PC-9 (cell line): Measurements from ENCODE around the gene EXOC3L2. TPM values are rescaled to one million over a fixed set of nuclear protein-coding genes. Genes with fewer than 3 reads are reported as not detected.
A peak's percentile ranks its signal among the peaks of the same experiment; 100 is the strongest.

Source experiments
- BruUV-seq: library from RNA; stranded (reverse); fragments of 400-500 nt; replicated peaks from 2 replicates; lab custom pipeline; 2021; lab: Mats Ljungman, UMichigan
- CTCF ChIA-PET: fragments of 300-600 bp; sonication (Branson Sonifier 250); formaldehyde crosslinking; loops from one replicate; lab custom pipeline; 2022; ENCODE audit warnings: antibody characterized with exemption; lab: Charles Lee
- POLR2A ChIA-PET: fragments of 300-600 bp; sonication (Branson Sonifier 250); formaldehyde crosslinking; loops from one replicate; lab custom pipeline; 2022; ENCODE audit warnings: antibody characterized with exemption; ENCODE audit not compliant: unreplicated experiment; lab: Charles Lee
- DNase-seq, 2 experiments: peaks; one replicate each; pipeline versions ENCODE4 v3.0.0 to v3.0.0-alpha.2; 2015 to 2022; ENCODE audit warnings: mixed read lengths in 1 of 2
- H2AFZ ChIP-seq: fragments of 200-600 bp; sonication (generic); 2 replicates; pipeline ENCODE4 v1.8.1; 2017; ENCODE audit warnings: antibody characterized with exemption
- H3F3A ChIP-seq: fragments of 200-600 bp; sonication (generic); 2 replicates; pipeline ENCODE4 v1.8.1; 2017; ENCODE audit warnings: antibody characterized with exemption, mild to moderate bottlenecking, low read depth; ENCODE audit not compliant: insufficient read depth
- H3K27ac ChIP-seq: fragments of 200-600 bp; sonication (generic); 2 replicates; pipeline ENCODE4 v1.6.1; 2016; ENCODE audit warnings: mixed run types
- H3K27me3 ChIP-seq: fragments of 200-600 bp; sonication (generic); 2 replicates; pipeline ENCODE4 v1.6.1; 2016; ENCODE audit warnings: low read depth, mixed run types; ENCODE audit not compliant: insufficient read depth
- H3K36me3 ChIP-seq: fragments of 200-600 bp; sonication (generic); 2 replicates; pipeline ENCODE4 v1.6.1; 2016; ENCODE audit warnings: low read depth, mixed run types
- H3K4me1 ChIP-seq: fragments of 200-600 bp; sonication (generic); replicated peaks from 2 replicates; pipeline ENCODE4 v1.6.1; 2016; ENCODE audit warnings: mixed run types; ENCODE audit not compliant: insufficient read depth
- H3K4me2 ChIP-seq: fragments of 200-600 bp; sonication (generic); 2 replicates; pipeline ENCODE4 v1.6.1; 2017; ENCODE audit warnings: mixed run types
- H3K4me3 ChIP-seq: fragments of 200-600 bp; sonication (generic); 2 replicates; pipeline ENCODE4 v1.6.1; 2016; ENCODE audit warnings: mixed run types
- H3K79me2 ChIP-seq: fragments of 200-600 bp; sonication (generic); 2 replicates; pipeline ENCODE4 v1.6.1; 2017; ENCODE audit warnings: low read depth, mixed run types
- H3K9me2 ChIP-seq: fragments of 200-600 bp; sonication (generic); 2 replicates; pipeline ENCODE4 v1.8.1; 2017; ENCODE audit warnings: mild to moderate bottlenecking; ENCODE audit not compliant: insufficient read depth
- H3K9me3 ChIP-seq: fragments of 200-600 bp; sonication (generic); 2 replicates; pipeline ENCODE4 v1.8.1; 2016; ENCODE audit warnings: low read depth; ENCODE audit not compliant: insufficient read depth
- H4K20me1 ChIP-seq: fragments of 200-600 bp; sonication (generic); 2 replicates; pipeline ENCODE4 v1.8.1; 2017; ENCODE audit not compliant: insufficient read depth
- EZH2 ChIP-seq: fragments of 200-600 bp; sonication (generic); IDR thresholded peaks from 2 replicates; pipeline ENCODE4 v1.8.0; 2017; ENCODE audit warnings: antibody characterized with exemption, low read depth
- intact Hi-C: fragments of 100-400 bp; cut with micrococcal nuclease; formaldehyde crosslinking; loops from one replicate; pipeline ENCODE4 v1.10.0; 2022; ENCODE audit not compliant: unreplicated experiment
- total RNA-seq: library from RNA; stranded (reverse); gene quantifications from 2 replicates; pipeline ENCODE4 v1.2.3, GENCODE V29; 2021
- TF ChIP-seq, protein P1 (sequence below): fragments of 200-600 bp; sonication (generic); conservative IDR thresholded peaks from 2 replicates; pipeline ENCODE4 v1.6.1; 2017; ENCODE audit warnings: mixed run types, antibody characterized with exemption, mild to moderate bottlenecking, moderate library complexity

Gene EXOC3L2
- total RNA-seq, 1 experiment from 2014 or later, result not detected

DNA sequence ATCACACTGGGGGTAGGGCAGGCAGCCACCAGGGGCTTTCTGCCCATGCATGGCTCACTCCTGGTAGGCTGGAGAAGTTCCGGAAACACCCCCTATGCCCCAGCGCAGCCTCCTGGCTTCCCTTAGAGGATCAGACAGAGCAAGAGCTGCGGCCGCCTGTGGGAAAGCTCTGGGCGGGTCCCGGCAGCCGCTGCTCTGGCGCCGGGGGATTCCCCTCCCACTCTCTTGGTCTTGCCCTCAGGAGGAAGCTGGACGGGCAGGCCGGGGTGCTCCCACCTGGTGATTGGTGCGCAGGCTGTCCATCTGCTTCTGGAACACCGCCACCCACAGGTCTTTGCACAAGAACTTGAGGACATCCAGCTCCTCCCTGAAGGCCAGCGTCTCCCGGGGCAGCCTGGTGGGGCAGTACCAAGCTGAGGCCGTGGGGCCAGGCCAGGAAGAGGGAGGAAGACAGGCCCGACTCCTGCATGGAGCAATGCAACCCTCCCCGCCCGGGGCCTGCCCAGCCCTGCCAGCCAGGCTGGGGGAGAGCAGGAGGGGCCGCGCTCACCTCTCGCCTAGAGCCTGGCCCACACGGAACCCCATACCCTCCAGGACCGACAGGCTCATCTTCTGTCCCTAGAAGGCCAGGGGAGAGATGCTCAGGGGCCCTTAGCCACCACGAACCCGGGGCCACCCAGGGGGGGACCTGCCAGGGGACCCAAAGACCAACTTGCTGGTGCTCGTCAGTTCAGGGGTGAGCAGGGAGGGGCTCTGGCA lies 80.5 kb downstream of the EXOC3L2 start:
- POLR2A ChIA-PET, result interaction anchor here (0.6 to 1.1 kb wide), 3 partner anchors 27 to 240 kb away, joined by 3 to 10 read pairs (median 9); partner anchors contain the start of genes CLASRP and PPP1R13L
- intact Hi-C loops, result no loop called here
- DNase-seq, result peak; percentile 82 to 84

GRCh38 chr19:45163751-45164460 lies 81.3 kb downstream of the EXOC3L2 start:
- CTCF ChIA-PET, result interaction anchor here (0.5 kb wide), 2 partner anchors 120 to 226 kb away, joined by 7 to 9 read pairs; no protein-coding TSS in a partner anchor
- POLR2A ChIA-PET, result interaction anchor here (0.6 to 1.1 kb wide), 3 partner anchors 70 to 241 kb away, joined by 3 to 13 read pairs (median 10); partner anchors contain the start of genes CLASRP and PPP1R13L

More for the DNA sequence above, 80.5 kb downstream of the EXOC3L2 start:
- CTCF ChIA-PET, result interaction anchor here (0.5 to 0.6 kb wide), 3 partner anchors 10 to 227 kb away, joined by 7 to 10 read pairs (median 9); no protein-coding TSS in a partner anchor
- no peaks in the 10 kb centered on the region for H3K9me2 ChIP-seq
- no peaks in the 10 kb centered on the region for H3K36me3 ChIP-seq
- H3K4me2 ChIP-seq, result peak overlapping the region; percentile 39; the same call in 1 of the 2 replicates
- no peaks in the 10 kb centered on the region for H3K79me2 ChIP-seq
- H3K9me3 ChIP-seq, result no peaks in the 10 kb centered on the region
- H3K4me1 ChIP-seq, result peaks cover 18% of the 10 kb centered on the region
- no peak overlapping the region for H2AFZ ChIP-seq
- no peak for TF ChIP-seq EZH2
- TF ChIP-seq, protein P1, sequence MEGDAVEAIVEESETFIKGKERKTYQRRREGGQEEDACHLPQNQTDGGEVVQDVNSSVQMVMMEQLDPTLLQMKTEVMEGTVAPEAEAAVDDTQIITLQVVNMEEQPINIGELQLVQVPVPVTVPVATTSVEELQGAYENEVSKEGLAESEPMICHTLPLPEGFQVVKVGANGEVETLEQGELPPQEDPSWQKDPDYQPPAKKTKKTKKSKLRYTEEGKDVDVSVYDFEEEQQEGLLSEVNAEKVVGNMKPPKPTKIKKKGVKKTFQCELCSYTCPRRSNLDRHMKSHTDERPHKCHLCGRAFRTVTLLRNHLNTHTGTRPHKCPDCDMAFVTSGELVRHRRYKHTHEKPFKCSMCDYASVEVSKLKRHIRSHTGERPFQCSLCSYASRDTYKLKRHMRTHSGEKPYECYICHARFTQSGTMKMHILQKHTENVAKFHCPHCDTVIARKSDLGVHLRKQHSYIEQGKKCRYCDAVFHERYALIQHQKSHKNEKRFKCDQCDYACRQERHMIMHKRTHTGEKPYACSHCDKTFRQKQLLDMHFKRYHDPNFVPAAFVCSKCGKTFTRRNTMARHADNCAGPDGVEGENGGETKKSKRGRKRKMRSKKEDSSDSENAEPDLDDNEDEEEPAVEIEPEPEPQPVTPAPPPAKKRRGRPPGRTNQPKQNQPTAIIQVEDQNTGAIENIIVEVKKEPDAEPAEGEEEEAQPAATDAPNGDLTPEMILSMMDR, result no peak; the same call in 1 of the 2 replicates
- no TSS peak for BruUV-seq
- peaks cover 7% of the 10 kb centered on the region for H3F3A ChIP-seq
- H3K27me3 ChIP-seq, result no peaks in the 10 kb centered on the region
- H4K20me1 ChIP-seq, result 0 out of 2 replicates have a peak, but pooled peaks cover 16% of the 10 kb centered on the region
- no peak overlapping the region for H3K4me3 ChIP-seq
- H3K27ac ChIP-seq, result no peak overlapping the region

More at GRCh38 chr19:45163751-45164460, 81.3 kb downstream of the EXOC3L2 start:
- peaks cover 7% of the 10 kb centered on the region for H3F3A ChIP-seq
- H3K27me3 ChIP-seq, result no peaks in the 10 kb centered on the region
- no peak for TF ChIP-seq EZH2
- TF ChIP-seq, protein P1, result no peak
- H3K4me3 ChIP-seq, result no peak overlapping the region
- BruUV-seq, result no TSS peak
- no peak overlapping the region for H2AFZ ChIP-seq
- no peak overlapping the region for H3K27ac ChIP-seq
- no peaks in the 10 kb centered on the region for H3K9me2 ChIP-seq
- peak overlapping the region; percentile 39; the same call in 1 of the 2 replicates for H3K4me2 ChIP-seq
- no peaks in the 10 kb centered on the region for H3K79me2 ChIP-seq
- intact Hi-C loops, result no loop called here
- 0 out of 2 replicates have a peak, but pooled peaks cover 16% of the 10 kb centered on the region for H4K20me1 ChIP-seq
- H3K36me3 ChIP-seq, result no peaks in the 10 kb centered on the region
- DNase-seq, result no peak
- no peaks in the 10 kb centered on the region for H3K9me3 ChIP-seq
- peaks cover 18% of the 10 kb centered on the region for H3K4me1 ChIP-seq
